LHCN-M2 (cell line): ENCODE results near the gene ATXN7L3. TPM values are rescaled to one million over a fixed set of nuclear protein-coding genes. Genes with fewer than 3 reads are reported as not detected.

Experiments used
- total RNA-seq: library from RNA; depleted of rRNA; stranded (reverse); fragments of >200 nt; gene quantifications from 2 replicates; pipeline ENCODE4 v1.2.3, GENCODE V29; 2014; rRNA removed

ATXN7L3 gene
- total RNA-seq, 1 experiment from 2014 or later, result 47.0 TPM

Other genes with a start within 250 kb of the ATXN7L3 start
- not detected in 2 replicates for gene PYY, start 245.9 kb downstream of the ATXN7L3 start, total RNA-seq
- 1.5 and 1.6 TPM in 2 replicates for gene NAGS, start 195.3 kb downstream of the ATXN7L3 start, total RNA-seq
- 38.1 and 44.7 TPM in 2 replicates for gene TMEM101, start 184.9 kb downstream of the ATXN7L3 start, total RNA-seq
- gene LSM12, start 133.2 kb downstream of the ATXN7L3 start, total RNA-seq, result 47.0 and 51.9 TPM in 2 replicates
- 59.8 and 67.2 TPM in 2 replicates for gene G6PC3, start 129.1 kb downstream of the ATXN7L3 start, total RNA-seq
- gene HDAC5, start 76.2 kb downstream of the ATXN7L3 start, total RNA-seq, result 292 and 318 TPM in 2 replicates
- gene HROB, start 58.0 kb downstream of the ATXN7L3 start, total RNA-seq, result 5.6 and 5.9 TPM in 2 replicates
- not detected in 2 replicates for gene ASB16, start 29.2 kb downstream of the ATXN7L3 start, total RNA-seq
- gene TMUB2, start 12.9 kb downstream of the ATXN7L3 start, total RNA-seq, result 28.3 and 31.1 TPM in 2 replicates
- 66.5 and 76.0 TPM in 2 replicates for gene UBTF, start 19.8 kb upstream of the ATXN7L3 start, total RNA-seq
- not detected in 2 replicates for gene SLC4A1, start 68.3 kb upstream of the ATXN7L3 start, total RNA-seq
- gene RUNDC3A, start 108.7 kb upstream of the ATXN7L3 start, total RNA-seq, result 0.32 TPM in 1 of 2 replicates, not detected in the other
- gene SLC25A39, start 124.9 kb upstream of the ATXN7L3 start, total RNA-seq, result 113 and 136 TPM in 2 replicates
- 217 and 235 TPM in 2 replicates for gene GRN, start 145.4 kb upstream of the ATXN7L3 start, total RNA-seq
- gene FAM171A2, start 164.0 kb upstream of the ATXN7L3 start, total RNA-seq, result 9.6 and 9.7 TPM in 2 replicates
- 0.40 TPM in 1 of 2 replicates, not detected in the other for gene ITGA2B, start 189.8 kb upstream of the ATXN7L3 start, total RNA-seq